AG09309 (cell line): Measurements from ENCODE around the gene AK3.

Source experiments
- DNase-seq: peaks from one replicate; pipeline ENCODE4 v3.0.0-alpha.2; 2010; ENCODE audit warnings: low read depth
- H3K4me3 ChIP-seq: 2 replicates; pipeline ENCODE4 v1.5.1; 2011; ENCODE audit warnings: mild to moderate bottlenecking, low read depth, low read length, moderate library complexity; ENCODE audit not compliant: control insufficient read depth
- CTCF ChIP-seq: IDR thresholded peaks from 2 replicates; pipeline ENCODE4 v1.5.1; 2011; ENCODE audit warnings: mild to moderate bottlenecking, low read depth, low read length, inconsistent platforms; ENCODE audit not compliant: insufficient read depth, control insufficient read depth; ENCODE audit errors: missing control alignments

The AK3 gene

GRCh38 chr9:4709380-4709779 lies 31.6 kb downstream of the AK3 start:
- TF ChIP-seq CTCF, result no peak
- H3K4me3 ChIP-seq, result no peak overlapping the region
- no peak for DNase-seq

- DNase-seq, result no peak
- no peak overlapping the region for H3K4me3 ChIP-seq
- no peak for TF ChIP-seq CTCF
Observed at GRCh38 chr9:4706971-4707622, 33.9 kb downstream of the AK3 start.

GRCh38 chr9:4706021-4706420 lies 35.0 kb downstream of the AK3 start:
- TF ChIP-seq CTCF, result no peak
- H3K4me3 ChIP-seq, result no peak overlapping the region
- no peak for DNase-seq

GRCh38 chr9:4704129-4704528 lies 36.9 kb downstream of the AK3 start:
- no peak for TF ChIP-seq CTCF
- DNase-seq, result no peak
- no peak overlapping the region for H3K4me3 ChIP-seq

GRCh38 chr9:4701526-4701925 lies 39.5 kb downstream of the AK3 start:
- no peak for TF ChIP-seq CTCF

GRCh38 chr9:4700932-4701331 lies 40.1 kb downstream of the AK3 start:
- no peak for DNase-seq
- no peak for TF ChIP-seq CTCF

More at GRCh38 chr9:4701526-4701925, 39.5 kb downstream of the AK3 start:
- DNase-seq, result no peak
- no peak overlapping the region for H3K4me3 ChIP-seq

More at GRCh38 chr9:4700932-4701331, 40.1 kb downstream of the AK3 start:
- no peak overlapping the region for H3K4me3 ChIP-seq
